ENCODE measurements around the gene R3HDM2.

The R3HDM2 gene

DNA sequence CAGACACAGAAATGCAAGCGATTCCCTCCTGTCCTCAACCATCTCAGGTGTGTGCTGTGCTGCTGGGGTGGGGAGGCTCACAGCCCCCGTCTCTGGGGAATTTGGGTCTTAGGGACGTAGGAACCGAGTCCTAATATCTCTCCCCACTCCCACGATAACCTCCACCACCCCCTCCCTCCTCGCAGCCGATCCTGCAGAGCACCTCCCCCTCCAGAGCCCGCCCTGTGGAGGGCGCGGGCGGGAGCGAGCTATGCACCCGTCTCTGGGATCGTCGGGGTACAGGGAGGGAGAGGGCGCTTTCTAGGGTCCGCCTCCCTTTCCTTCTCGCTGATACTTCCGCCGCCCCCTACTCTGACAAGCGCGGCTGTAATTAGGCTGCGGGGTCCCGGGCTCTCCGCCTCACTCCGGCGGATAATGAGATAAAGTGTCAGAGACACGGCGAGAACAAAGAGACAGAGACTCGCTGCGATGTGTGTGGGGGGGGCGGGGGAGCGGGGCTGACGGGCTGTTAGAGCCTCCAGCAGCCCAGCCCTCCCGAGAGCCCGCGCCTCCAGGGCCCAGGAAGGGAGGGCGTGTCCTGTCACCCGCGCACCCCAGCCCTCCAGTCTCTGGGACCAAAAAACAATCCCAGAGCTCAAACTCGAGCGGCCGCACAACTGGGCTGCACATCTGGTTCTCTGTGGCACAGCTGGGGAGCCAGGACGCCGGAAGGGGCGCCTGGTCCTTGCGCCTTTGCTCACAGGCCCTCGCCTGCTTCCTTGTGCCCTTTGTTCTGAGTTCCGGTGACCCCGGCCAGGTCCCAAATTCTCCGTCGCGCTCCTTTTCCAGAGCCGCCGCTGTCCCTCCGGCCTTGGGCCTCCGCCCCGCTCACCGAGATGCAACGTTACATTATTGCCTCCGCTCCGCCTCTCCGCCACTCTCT lies 192.7 kb downstream of the R3HDM2 start:
- no peak for DNase-seq

DNA sequence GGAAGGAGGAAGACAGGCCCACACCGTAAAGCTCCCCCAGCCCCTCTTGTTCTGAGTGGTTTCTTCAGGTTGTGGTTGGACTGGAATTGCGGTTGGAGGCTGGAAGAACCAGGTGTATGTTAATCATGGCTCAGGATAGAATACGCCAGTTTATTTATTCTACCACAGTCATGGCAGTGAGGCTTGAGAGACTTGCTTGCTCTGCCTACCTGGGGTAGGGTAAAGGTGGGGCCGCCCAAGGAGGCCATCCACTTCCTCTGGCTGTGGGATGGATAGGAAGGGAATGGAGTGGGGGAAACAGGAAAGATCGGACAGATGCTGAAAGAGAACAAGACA lies 193.3 kb downstream of the R3HDM2 start:
- no peak for DNase-seq

DNA sequence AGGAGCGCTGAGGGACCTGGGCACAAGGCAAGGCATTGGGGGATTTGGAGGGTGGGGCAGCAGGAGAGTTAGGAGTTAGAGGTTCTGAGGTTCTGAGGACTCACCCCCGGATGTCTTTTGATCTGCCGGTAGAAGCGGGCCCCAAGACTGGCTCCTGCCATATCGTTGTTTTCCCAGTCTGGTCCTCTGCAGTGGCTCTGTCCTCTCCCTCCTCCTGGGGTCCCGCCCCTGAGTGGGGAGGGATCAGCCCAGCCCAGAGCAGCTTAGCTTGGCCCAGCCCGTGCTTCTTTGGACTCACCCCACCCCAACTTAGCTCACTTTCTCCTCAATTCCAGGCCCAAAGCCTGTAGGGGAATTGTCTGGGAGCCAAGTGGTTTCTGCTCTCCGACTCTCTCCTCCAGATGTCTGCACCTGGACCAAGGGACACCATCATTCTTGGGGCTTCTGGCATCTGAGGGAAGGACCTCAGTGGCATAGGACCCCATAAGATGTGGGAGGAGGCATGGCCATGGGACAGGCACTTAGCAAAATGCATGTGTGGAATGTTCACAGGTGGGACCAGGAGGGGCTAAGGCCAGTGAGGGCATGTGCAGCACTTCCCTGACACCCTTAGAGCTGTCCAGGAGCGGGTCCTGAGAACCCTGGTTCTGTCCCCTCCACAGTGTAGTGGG lies 193.8 kb downstream of the R3HDM2 start:
- DNase-seq = no peak

DNA sequence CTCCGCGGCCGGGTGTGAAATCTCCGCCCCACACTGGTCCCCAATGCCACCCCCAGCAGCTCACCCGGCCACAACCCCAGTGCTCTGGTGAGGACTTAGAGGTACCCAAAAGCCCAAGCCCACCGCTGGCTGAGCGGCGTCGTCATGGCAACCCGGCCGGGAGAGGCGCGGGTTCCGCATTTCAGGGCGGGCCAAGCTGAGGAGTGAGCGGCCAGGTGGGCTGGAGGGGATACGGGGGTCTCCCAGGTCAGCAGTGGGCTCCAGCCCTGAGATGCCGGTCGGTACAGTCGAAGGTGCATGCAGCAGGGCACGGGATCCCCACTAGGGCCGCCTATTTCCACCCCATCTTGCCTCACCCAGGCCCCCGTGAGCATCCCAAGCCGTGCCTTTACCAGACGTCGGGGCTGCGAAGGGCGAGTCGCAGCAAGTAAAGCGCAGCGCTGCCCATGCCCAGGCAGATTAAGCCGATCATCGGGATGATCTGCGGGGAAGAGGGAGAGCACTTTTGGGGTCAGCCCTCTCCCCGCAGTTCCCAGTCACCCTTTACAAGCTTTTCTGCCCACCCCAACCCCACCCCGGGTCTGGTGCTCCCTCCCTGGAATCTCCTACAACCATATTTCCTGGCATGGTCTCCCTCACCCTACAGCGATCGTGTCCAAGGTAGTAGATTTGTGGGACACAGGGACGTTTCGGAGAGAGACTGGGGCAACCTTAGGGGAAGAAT lies 194.5 kb downstream of the R3HDM2 start:
- no peak for DNase-seq

DNA sequence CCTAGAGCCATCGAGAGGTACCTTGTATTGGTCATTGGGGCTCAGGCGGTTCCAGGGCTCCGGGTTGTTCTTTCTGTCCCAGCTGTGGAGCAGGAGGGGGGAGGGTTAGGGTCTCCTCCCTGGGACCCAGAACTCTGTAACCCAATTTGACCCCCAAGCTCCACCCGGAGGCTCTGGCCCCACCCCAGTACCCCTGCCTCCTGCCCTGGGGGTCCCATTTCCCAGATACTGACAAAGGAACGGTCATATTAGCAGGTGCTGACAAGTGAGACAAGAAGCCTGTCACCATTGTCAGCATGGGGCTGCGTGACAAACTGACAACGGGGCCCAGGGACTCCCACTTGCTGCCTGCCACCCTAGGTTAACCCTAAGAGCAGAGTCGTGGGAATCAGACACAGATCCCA lies 195.1 kb downstream of the R3HDM2 start:
- DNase-seq = no peak

DNA sequence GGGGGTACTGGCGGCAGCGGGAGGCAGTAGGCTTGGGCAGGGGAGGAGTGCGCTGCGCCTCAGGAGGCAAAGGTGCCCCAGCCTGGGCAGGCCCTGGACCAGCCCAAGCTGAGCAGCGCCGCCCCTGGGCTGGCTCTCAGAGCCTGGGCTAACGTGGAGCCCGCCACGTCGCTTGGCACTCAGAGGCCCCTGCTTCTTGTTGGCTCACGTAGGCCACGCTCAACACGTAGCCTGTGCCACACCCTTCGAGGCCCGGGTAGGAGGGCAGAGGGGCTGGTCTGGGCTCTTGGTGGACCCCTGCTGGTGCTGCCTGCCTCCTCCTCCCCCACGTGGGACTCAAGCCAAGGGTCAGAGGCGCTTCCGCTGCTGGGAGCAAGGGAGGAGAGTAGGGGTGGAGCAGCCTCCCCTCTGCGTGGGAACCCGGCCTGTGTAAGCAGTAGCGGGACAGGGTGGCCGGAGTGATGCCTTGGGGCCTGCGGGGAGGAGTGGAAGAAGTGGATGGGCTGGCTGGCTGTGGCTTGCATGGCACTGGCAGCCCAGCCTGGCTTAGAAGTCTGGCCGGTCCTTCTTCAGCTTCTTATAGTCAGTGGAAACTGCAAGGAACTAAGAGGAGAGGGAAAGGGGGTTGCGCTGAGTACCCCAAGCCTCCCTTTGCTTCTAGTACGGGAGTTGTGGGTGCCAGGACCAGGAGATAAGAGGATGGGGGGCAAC lies 195.7 kb downstream of the R3HDM2 start:
- no peak for DNase-seq

DNA sequence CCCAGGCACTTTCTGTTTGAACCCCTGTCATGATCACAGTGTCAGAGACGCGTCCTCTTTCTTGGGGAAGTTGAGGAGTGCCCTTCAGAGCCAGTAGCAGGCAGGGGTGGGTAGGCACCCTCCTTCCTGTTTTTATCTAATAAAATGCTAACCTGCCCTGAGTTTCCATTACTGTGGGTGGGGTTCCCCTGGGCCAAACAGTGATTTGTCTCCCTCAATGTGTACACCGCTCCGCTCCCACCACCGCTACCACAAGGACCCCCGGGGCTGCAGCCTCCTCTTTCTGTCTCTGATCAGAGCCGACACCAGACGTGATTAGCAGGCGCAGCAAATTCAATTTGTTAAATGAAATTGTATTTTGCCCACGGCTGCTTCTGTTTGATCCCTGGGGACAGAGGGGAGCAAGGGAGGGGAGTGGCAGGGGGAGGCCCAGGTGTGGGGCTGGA lies 196.2 kb downstream of the R3HDM2 start:
- DNase-seq = no peak

DNA sequence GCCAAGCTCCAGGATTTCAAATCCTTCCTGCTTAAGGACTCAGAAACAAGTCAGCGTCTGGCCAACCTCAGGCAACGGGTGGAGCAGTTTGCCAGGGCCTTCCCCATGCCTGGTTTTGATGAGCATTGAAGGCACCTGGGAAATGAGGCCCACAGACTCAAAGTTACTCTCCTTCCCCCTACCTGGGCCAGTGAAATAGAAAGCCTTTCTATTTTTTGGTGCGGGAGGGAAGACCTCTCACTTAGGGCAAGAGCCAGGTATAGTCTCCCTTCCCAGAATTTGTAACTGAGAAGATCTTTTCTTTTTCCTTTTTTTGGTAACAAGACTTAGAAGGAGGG lies 196.6 kb downstream of the R3HDM2 start:
- no peak for DNase-seq

DNA sequence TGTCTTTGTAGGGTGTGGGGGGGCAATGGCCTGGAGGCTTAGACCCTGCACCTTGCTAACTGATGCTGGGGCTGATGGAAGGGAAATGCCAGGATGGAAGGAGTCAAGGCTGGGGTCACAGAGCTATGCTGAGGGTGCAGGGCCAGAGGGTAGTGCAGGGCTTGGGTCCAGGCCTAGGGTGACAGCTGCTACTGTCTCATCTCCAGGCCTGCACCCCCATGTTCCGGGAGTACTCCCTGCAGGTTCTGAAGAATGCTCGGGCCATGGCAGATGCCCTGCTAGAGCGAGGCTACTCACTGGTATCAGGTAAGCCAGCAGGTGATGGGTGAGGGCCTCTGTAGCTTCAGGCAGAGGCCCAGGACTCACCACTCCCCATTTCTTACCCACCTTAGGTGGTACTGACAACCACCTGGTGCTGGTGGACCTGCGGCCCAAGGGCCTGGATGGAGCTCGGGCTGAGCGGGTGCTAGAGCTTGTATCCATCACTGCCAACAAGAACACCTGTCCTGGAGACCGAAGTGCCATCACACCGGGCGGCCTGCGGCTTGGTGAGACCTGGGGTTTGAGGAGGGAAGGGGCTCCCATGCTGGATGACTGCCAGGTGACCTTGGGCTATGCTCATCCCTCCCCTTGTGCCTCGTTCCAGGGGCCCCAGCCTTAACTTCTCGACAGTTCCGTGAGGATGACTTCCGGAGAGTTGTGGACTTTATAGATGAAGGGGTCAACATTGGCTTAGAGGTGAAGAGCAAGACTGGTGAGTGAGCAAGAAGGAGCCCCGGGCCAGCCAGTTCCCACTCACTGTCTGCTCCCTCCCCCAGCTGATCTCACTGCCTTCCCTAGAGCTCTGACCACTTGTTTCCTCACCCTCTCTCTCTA lies 197.2 kb downstream of the R3HDM2 start:
- DNase-seq = no peak

DNA sequence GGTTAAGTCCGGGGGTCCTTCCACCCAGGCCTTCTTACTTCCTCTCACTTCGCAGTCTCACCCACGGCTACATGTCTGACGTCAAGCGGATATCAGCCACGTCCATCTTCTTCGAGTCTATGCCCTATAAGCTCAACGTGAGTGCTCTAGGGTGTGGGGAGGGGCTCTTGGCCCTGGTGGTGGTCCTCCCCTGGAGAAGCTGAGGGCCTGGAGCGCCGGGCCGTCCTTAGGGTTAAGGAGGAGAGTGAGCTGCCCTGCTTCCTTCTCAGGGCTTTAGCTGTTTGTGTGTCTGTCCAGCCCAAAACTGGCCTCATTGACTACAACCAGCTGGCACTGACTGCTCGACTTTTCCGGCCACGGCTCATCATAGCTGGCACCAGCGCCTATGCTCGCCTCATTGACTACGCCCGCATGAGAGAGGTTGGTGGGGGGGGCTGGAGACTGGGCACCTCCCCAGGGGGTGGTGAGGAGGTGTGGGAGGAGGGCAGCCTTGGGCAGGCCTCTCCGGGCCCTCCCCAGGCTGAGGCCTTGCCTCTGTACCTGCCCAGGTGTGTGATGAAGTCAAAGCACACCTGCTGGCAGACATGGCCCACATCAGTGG lies 198.6 kb downstream of the R3HDM2 start:
- no peak for DNase-seq

DNA sequence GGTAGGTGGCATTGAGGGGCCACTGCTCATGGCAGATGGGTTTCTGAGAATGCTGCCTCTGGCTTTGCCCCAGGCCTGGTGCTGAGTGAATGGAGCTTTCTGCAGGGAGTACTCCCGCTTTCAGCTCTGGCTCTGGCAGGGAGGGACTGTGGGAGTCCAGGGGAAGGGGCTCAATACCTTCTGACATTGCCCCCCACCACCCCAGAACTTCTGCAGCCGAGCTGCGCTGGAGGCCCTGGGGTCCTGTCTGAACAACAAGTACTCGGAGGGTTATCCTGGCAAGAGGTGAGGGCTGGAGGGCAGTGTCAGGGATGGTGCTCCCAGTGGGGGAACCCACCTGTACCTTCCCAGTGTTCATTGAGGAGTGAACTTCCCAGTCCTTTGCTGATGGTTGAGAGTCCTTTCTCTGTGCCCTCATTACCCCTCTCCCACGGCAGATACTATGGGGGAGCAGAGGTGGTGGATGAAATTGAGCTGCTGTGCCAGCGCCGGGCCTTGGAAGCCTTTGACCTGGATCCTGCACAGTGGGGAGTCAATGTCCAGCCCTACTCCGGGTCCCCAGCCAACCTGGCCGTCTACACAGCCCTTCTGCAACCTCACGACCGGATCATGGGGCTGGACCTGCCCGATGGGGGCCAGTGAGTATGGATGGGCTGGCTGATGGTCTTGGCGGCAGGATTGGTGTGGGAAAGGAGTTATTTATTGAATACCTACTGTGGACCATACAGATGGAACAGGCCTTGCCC lies 199.4 kb downstream of the R3HDM2 start:
- no peak for DNase-seq

DNA sequence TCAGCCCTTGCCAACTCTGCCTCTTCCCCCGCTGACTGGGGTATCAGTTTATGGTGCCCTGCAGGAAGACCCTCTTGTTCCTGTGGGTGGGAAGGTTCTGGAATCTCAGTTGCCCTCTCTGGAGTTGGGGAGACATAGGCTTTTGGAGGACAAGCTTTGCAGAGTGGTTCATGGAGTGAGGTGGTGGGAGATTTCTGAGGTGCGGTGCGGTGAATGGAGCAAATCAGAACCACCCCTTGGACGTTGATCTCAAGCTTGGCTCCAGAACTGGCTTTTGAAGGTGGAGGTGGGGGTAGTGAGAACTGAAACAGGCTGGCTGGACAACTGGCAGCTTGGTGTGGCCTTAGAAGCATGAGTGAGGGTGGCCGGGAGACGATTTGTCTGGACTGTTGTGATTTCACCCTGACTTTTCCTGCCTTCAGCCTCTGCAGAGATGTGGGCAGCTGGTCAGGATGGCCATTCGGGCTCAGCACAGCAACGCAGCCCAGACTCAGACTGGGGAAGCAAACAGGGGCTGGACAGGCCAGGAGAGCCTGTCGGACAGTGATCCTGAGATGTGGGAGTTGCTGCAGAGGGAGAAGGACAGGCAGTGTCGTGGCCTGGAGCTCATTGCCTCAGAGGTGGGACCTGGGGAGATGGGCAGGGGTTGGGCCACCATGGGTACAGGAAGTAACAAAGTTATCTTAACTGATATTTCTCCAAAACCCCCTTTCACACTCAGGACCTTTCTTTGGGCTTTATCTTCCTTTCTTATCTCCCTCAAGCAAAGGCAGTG lies 200.3 kb downstream of the R3HDM2 start:
- no peak for DNase-seq

DNA sequence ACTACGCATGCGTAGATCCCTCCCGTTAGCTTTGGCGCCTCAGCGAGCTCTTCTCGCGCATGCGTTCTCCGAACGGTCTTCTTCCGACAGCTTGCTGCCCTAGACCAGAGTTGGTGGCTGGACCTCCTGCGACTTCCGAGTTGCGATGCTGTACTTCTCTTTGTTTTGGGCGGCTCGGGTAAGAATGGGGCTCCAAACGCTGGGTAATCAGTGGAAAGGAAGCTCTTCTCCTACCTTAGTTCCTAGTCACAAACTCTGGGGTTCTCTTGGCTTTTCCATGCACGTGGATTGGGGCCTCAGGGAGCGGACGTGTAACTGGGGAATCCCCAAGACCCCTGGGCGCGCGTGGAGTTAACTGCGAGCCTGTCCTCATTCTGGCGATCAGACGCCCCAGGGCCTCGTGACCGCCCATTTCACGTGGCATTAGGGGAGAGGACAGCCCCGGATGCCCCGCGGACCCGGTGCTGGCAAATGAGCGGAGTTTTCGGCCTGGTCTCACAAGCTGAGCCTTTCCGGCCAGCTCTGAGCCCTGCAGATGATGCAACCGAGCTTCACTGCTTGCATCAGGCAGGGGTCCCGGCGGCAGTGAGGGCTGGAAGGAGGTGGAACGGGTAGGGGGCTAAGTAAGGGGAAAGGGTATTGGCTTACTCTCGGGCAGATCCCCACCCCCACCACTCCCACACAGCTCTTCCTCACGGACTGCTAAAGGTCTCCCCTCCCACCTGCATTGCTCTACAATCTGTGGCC lies 201.0 kb downstream of the R3HDM2 start, which contains the start of gene SHMT2:
SHMT2 (plus strand) TSS at position 78 of the 747 bp plus-strand sequence; CDS start at position 146, 68 bp downstream.
- peak; percentile 84 to 95 for DNase-seq

DNA sequence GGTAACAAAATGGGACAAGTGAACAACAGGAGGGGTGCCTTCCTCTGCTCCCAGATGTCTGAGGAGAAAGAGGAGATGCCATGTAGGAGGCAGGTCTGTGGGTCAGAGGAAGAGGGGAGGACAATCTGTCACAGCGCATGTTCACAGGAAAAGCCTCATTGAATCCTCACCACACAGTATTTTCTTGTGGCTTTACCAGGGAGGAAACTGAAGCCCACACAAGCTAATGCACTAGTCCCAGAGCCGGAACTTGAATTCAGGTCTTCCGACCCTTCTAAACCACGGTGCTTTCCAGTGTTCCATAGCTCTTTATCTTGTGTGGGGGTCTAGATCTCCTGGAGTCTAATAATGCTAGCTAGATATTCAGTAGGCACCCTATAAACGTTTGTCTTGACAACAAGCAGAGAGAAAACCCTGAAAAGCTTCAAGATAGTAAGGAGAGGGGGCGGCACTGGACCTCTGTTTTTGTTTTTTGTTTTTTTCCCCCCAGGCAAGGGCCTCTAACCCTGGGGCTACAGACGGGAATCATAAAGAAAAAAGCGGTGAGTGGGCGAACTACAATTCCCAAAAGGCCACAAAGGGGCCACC lies 201.7 kb downstream of the R3HDM2 start:
- DNase-seq = no peak

DNA sequence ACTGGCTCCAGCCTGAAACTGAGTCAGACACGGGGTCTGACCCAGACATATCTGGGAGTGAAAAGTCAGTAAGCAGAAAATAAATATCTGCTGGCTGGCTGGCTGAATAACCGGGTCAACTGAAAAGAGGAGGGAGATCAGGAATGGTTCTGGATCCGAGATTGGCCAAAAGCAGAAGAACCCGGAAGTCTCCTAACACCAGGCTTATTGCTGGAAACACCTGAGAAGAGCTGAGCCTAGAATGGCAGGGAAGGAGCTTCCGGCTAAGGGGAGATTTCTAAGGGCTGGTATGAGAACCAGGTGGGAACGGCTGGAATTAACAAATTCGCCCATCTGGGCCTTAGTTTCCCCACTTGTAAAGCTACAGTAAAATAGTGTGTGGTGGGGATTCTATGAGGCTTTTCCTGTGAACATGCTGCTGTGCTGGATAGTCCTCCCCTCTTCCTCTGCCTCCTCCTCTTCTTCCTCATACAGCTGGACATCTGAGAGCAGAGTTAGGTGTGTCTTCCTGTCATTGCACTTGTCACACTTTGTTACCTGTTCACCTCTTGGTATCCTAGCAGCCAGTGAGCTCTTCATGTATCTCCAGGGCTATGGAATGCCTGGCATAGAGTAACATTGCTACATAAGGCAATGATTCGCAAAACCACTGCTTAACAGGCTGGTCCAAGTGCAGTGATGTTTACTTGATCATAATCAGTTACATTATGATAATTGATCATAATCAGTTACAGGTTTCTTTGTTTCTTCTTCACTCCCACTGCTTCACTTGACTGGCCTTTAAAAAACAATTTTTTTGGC lies 203.3 kb downstream of the R3HDM2 start:
- no peak for DNase-seq

DNA sequence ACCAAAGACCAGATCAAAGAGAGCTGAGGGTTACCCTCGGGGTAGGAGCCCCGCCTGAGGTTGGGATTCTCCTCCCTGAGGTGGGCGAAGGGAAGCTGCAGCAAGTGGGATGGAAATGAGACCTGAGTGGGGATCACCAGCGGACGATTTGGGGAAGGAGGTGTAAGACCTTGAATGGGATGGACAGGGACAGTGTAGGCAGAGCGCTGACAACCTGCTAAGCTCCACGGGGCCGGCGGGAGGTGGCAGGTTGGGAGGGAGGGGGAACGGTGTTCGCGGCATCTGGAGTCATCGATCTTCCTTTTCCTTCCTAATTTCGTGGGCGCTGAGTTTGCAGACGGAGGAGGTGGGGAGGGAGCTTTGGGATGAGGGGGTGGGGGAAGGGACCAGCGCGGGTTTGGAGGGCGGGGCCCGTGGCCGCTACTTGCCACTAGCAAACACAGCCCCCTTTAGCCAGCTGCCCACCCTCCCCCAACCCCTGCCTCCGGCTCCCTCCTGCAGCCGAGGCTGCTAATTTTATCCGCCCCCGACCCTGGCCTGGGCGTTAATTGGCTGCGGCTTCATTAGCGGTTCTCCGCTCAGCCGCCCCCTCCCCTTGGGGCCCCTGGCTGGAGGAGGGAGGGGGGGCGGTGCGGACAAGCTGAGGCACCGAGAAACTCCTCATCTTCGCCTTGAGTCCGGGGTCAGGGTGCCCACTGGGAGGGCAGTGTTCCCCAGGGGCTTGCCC lies 204.1 kb downstream of the R3HDM2 start:
- DNase-seq = no peak

DNA sequence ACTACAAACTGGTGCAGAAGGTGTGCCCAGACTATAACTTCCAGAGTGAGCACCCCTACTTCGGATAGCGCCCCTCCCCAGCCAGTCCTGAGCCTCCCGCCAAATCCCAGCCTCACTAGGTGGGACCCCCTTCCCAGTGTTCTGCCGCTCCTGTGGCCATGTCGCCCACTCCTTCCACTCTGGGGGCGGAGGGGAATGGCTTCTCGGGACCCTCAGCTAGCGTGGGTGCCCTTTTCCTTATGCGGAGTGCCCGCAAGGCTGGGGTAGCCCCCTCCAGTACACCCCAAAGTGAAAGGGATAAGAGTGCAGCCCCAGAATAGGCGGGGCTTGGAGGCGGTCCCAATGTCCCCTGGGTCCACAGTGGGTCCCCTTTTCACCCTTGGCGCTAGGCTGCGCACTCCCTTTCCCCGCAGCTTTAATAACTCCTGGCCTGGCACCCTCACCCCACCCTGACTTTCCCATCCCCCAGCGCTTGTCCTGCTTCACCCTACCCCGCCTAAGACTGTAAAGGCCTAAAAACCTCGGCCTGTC lies 205.1 kb downstream of the R3HDM2 start:
- no peak for DNase-seq

Data from SW 1271 (cell line).